ENCODE measurements around the gene VTI1A.

The VTI1A gene

DNA sequence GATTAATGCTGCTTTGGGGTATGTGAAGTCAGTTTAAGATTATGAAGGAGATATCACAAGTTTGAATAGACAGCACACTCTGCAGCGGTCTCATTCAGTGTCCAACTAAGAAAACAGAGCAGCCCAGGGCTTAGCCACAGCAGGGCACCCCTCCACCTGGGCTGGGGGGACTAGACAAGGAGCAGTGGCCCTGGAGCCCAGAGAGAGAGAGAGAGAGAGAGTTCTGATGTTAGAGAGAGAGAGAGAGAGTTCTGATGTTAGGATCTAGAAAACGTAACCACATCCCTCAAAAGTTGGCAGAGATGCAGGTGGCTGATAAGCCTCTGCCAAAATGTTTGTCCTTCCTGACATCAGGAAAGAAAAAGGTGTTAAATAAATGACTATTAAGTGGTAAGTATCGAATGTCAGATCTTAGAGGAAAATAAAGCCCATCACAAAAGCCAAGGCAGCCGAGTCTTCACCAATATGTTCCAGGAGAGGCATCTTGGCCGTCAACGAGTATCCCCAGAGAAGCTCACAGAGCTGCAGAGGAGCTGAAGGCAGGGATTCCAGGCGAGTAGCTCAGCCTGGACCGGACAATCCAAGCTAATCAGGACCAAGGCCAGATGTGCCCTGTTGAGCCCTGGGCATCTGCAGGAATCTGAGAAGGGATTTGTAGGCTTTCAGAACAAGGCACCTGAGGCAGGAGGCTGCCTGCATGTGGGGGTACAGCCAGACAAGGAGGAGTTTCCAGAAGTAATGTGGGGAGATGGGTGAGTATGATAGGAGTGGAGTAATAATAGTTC is 352.9 kb downstream of the VTI1A start:
- WGBS (ENCODE audit: insufficient coverage, insufficient read length): no CpG with 5 or more reads among the region's 8 CpGs

DNA sequence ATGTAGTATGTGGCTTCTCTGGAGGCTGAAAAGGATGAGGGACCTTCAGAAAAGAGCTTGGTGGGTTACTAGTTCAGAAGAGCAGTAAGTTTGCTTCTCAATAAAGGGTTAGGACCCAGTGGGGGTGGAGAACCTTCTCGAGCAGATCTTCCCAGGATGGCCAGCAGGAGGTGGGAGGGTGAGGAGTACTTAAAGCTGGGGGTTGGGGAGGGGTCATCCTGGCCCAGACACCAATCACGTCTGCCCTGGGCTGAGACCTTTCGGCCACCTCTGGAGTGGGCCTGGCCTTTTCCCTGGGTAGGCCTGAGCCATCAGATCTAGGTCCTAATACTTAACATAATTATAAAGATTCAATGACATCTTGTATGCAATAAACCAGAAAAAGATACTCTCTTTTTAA is 354.0 kb downstream of the VTI1A start:
- no CpG with 5 or more reads among the region's 3 CpGs for WGBS (ENCODE audit: insufficient coverage, insufficient read length)
- Histone ChIP-seq H3K36me3 (ENCODE audit: control insufficient read depth, insufficient read depth, low read length) (no peaks in the 10 kb centered on the region), H3K27me3 (ENCODE audit: control insufficient read depth, insufficient read depth, low read length) (no peaks in the 10 kb centered on the region), H3K4me3 (ENCODE audit: low read length) (no peak overlapping the region), H3K27ac (ENCODE audit: low read length) (no peak overlapping the region), H3K4me1 (ENCODE audit: control insufficient read depth, insufficient read depth, low read length) (peaks cover 7% of the 10 kb centered on the region), H3K9me3 (ENCODE audit: control insufficient read depth, insufficient read depth, low read length) (no peaks in the 10 kb centered on the region)
- no peak for DNase-seq (ENCODE audit: low read depth, low spot score)

More for the DNA sequence above, 352.9 kb downstream of the VTI1A start:
- no peak overlapping the region for H3K4me3 ChIP-seq (ENCODE audit: low read length)
- H3K27ac ChIP-seq (ENCODE audit: low read length): no peak overlapping the region
- H3K27me3 ChIP-seq (ENCODE audit: control insufficient read depth, insufficient read depth, low read length): no peaks in the 10 kb centered on the region
- no peak for DNase-seq (ENCODE audit: low read depth, low spot score)
- no peaks in the 10 kb centered on the region for H3K9me3 ChIP-seq (ENCODE audit: control insufficient read depth, insufficient read depth, low read length)
- H3K4me1 ChIP-seq (ENCODE audit: control insufficient read depth, insufficient read depth, low read length): peaks cover 7% of the 10 kb centered on the region
- no peaks in the 10 kb centered on the region for H3K36me3 ChIP-seq (ENCODE audit: control insufficient read depth, insufficient read depth, low read length)

DNA sequence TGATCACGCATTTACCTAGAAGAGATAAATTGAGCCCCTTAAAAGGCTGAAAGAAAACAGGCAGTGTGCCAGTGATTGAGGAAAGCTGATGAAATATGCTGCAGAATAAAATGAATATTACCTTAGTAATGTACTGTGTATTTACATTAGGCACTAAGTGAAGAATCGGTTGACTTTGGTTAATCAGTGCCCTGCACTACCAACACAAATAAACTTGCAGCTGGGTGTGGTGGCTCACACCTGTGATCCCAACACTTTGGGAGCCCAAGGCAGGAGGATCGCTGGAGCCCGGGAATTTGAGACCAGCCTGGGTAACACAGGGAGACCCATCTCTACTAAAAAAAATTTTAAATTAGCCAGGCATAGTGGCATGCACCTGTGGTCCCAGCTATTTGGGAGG is 354.7 kb downstream of the VTI1A start:
- peaks cover 7% of the 10 kb centered on the region for H3K4me1 ChIP-seq (ENCODE audit: control insufficient read depth, insufficient read depth, low read length)
- H3K36me3 ChIP-seq (ENCODE audit: control insufficient read depth, insufficient read depth, low read length): no peaks in the 10 kb centered on the region
- H3K9me3 ChIP-seq (ENCODE audit: control insufficient read depth, insufficient read depth, low read length): no peaks in the 10 kb centered on the region
- no peaks in the 10 kb centered on the region for H3K27me3 ChIP-seq (ENCODE audit: control insufficient read depth, insufficient read depth, low read length)
- H3K4me3 ChIP-seq (ENCODE audit: low read length): no peak overlapping the region
- H3K27ac ChIP-seq (ENCODE audit: low read length): no peak overlapping the region
- no peak for DNase-seq (ENCODE audit: low read depth, low spot score)
- WGBS (ENCODE audit: insufficient coverage, insufficient read length): no CpG with 5 or more reads among the region's 4 CpGs

DNA sequence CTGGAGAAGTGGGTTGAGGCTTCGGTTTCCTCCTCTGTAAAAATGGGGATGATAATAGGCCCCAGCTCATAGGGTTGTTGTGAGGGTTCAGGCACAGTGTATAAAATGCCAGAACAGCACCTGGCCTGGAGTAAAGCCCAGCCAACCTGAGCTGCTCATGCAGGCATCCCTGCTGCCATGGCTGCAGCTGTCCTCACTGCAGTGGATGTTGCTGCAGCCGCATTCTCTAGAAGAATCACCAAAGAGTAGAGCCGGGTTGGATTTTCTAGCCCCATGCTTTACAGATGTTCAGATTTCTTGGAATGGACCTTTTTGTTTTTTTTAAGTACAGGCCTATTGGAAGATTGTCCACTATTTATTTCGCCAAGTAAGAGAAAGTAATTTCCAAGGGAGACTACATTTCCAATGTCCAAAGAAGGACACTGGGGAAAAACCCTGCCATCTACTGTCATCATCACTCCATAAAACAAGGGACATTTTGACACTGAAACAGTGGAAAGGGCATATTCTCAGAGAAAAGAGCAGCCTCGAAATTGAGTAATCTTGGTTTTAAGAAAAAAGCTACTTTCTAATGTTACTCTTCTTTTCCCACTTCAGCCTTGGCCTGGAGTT is 355.5 kb downstream of the VTI1A start:
- no peak overlapping the region for H3K27ac ChIP-seq (ENCODE audit: low read length)
- H3K27me3 ChIP-seq (ENCODE audit: control insufficient read depth, insufficient read depth, low read length): no peaks in the 10 kb centered on the region
- DNase-seq (ENCODE audit: low read depth, low spot score): no peak
- no peak overlapping the region for H3K4me3 ChIP-seq (ENCODE audit: low read length)
- no CpG with 5 or more reads among the region's 5 CpGs for WGBS (ENCODE audit: insufficient coverage, insufficient read length)
- H3K4me1 ChIP-seq (ENCODE audit: control insufficient read depth, insufficient read depth, low read length): peaks cover 7% of the 10 kb centered on the region
- no peaks in the 10 kb centered on the region for H3K36me3 ChIP-seq (ENCODE audit: control insufficient read depth, insufficient read depth, low read length)
- no peaks in the 10 kb centered on the region for H3K9me3 ChIP-seq (ENCODE audit: control insufficient read depth, insufficient read depth, low read length)

DNA sequence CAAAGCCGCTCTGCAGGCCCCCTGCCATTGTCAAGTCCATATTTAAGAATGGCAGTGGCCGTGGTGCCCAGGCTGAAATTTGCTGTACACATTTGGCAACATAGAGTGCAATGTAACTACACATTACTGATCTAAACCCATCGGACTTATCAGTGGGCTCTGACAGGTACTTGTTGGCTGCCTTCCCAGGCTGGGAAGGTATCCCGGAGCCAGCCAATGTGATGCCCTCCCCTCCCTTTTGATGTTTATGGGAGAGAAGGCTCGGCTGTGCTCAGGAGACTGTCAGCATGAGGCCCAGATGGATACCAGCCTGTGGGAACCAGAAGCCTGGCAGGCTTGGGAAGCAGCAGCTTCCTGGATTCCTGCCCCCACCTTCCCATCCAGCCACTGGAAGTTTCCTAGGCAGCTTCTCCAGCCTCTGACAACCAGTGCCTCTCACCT is 357.0 kb downstream of the VTI1A start:
- no peak for DNase-seq (ENCODE audit: low read depth, low spot score)
- Histone ChIP-seq H3K27me3 (ENCODE audit: control insufficient read depth, insufficient read depth, low read length) (no peaks in the 10 kb centered on the region), H3K27ac (ENCODE audit: low read length) (no peak overlapping the region), H3K36me3 (ENCODE audit: control insufficient read depth, insufficient read depth, low read length) (no peaks in the 10 kb centered on the region), H3K4me1 (ENCODE audit: control insufficient read depth, insufficient read depth, low read length) (peaks cover 7% of the 10 kb centered on the region), H3K9me3 (ENCODE audit: control insufficient read depth, insufficient read depth, low read length) (no peaks in the 10 kb centered on the region), H3K4me3 (ENCODE audit: low read length) (no peak overlapping the region)
- no CpG with 5 or more reads among the region's 5 CpGs for WGBS (ENCODE audit: insufficient coverage, insufficient read length)

DNA sequence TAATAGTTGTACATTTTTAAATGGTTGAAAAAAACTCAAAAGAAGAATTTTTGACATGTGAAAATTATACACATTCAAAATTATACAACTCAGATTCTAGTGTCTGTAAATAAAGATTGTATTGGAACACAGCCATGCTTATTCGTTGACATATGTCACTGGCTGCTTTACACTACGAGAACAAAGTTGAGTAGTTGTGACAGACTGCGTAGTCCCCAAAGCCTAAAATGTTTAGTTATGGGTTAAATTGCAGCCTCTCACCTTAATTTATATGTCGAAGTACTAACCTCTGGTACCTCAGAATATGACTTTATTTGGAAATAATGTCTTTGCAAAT is 358.2 kb downstream of the VTI1A start:
- WGBS (ENCODE audit: insufficient coverage, insufficient read length): no CpG with 5 or more reads among the region's 4 CpGs
- no peaks in the 10 kb centered on the region for H3K36me3 ChIP-seq (ENCODE audit: control insufficient read depth, insufficient read depth, low read length)
- no peak for DNase-seq (ENCODE audit: low read depth, low spot score)
- H3K4me1 ChIP-seq (ENCODE audit: control insufficient read depth, insufficient read depth, low read length): peaks cover 10% of the 10 kb centered on the region
- no peak overlapping the region for H3K27ac ChIP-seq (ENCODE audit: low read length)
- no peaks in the 10 kb centered on the region for H3K9me3 ChIP-seq (ENCODE audit: control insufficient read depth, insufficient read depth, low read length)
- H3K27me3 ChIP-seq (ENCODE audit: control insufficient read depth, insufficient read depth, low read length): no peaks in the 10 kb centered on the region
- H3K4me3 ChIP-seq (ENCODE audit: low read length): no peak overlapping the region

DNA sequence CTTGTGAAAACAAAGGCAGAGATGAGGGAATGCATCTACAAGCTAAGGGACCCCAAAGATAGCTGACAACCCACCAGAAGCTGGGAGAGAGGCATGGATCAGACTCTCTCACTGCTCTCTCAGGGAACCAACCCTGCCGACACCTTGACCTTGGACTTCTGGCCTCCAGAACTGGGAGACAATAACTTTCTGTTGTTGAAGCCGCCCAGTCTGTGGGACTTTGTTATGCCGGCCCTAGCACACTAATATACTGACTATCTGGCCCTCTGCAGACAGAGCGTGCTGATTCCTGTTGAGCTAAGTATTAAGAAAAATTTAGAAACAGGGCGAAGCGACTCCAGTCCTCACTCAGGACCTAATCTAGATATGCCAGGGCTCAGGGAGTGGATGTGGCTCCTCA is 358.7 kb downstream of the VTI1A start:
- no peak for DNase-seq (ENCODE audit: low read depth, low spot score)
- H3K27ac ChIP-seq (ENCODE audit: low read length): no peak overlapping the region

DNA sequence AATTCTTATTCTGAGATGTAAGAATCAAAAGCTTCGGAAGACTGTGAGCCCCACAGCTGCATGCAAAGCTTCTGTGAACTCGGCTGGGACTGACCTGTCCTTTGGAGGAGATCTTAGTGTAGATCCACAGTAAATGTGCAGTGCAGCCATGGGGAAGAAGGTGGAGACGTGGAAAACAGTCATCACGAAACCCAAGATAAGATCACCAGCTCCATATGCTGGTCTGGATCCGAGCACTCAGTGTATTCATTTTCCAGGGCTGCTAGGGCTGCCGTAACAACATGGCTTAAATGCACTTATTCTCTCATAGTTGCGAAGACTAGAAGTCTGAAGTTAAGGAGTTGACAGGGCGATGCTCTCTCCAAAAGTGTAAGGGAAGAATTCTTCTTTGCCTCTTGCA is 360.0 kb downstream of the VTI1A start:
- peaks cover 10% of the 10 kb centered on the region for H3K4me1 ChIP-seq (ENCODE audit: control insufficient read depth, insufficient read depth, low read length)
- no peak overlapping the region for H3K4me3 ChIP-seq (ENCODE audit: low read length)
- no peaks in the 10 kb centered on the region; the same call in 1 of the 2 replicates for H3K27me3 ChIP-seq (ENCODE audit: control insufficient read depth, insufficient read depth, low read length)
- no peaks in the 10 kb centered on the region for H3K9me3 ChIP-seq (ENCODE audit: control insufficient read depth, insufficient read depth, low read length)
- no peak for DNase-seq (ENCODE audit: low read depth, low spot score)
- no peaks in the 10 kb centered on the region for H3K36me3 ChIP-seq (ENCODE audit: control insufficient read depth, insufficient read depth, low read length)
- no CpG with 5 or more reads among the region's 8 CpGs for WGBS (ENCODE audit: insufficient coverage, insufficient read length)
- no peak overlapping the region for H3K27ac ChIP-seq (ENCODE audit: low read length)

More for the DNA sequence above, 358.7 kb downstream of the VTI1A start:
- Histone ChIP-seq H3K4me3 (ENCODE audit: low read length) (no peak overlapping the region), H3K27me3 (ENCODE audit: control insufficient read depth, insufficient read depth, low read length) (no peaks in the 10 kb centered on the region), H3K36me3 (ENCODE audit: control insufficient read depth, insufficient read depth, low read length) (no peaks in the 10 kb centered on the region), H3K4me1 (ENCODE audit: control insufficient read depth, insufficient read depth, low read length) (peaks cover 13% of the 10 kb centered on the region), H3K9me3 (ENCODE audit: control insufficient read depth, insufficient read depth, low read length) (no peaks in the 10 kb centered on the region)
- no CpG with 5 or more reads among the region's 6 CpGs for WGBS (ENCODE audit: insufficient coverage, insufficient read length)

DNA sequence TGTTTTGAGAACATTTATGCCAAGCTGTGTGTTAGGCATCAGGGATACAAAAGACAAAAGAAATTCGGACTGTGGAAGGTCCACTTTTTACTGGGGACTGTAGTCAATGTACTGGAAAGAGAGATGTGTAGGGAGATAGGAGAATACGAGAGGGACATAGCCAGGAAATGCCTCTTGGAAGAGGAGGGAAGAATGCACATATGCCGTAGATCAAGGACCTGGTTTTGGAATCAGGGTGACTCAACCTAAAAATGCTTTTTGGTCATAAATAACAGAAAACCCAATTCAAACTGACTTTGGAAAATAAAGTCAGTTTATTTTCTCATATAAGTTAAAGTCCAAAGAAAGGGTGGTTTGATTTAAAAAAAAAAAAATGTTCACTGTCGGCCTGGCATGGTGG is 362.7 kb downstream of the VTI1A start:
- DNase-seq (ENCODE audit: low read depth, low spot score): no peak
- Histone ChIP-seq H3K36me3 (ENCODE audit: control insufficient read depth, insufficient read depth, low read length) (no peaks in the 10 kb centered on the region), H3K27me3 (ENCODE audit: control insufficient read depth, insufficient read depth, low read length) (no peaks in the 10 kb centered on the region; the same call in 1 of the 2 replicates), H3K4me3 (ENCODE audit: low read length) (no peak overlapping the region), H3K27ac (ENCODE audit: low read length) (no peak overlapping the region), H3K4me1 (ENCODE audit: control insufficient read depth, insufficient read depth, low read length) (peaks cover 16% of the 10 kb centered on the region), H3K9me3 (ENCODE audit: control insufficient read depth, insufficient read depth, low read length) (no peaks in the 10 kb centered on the region)
- no CpG with 5 or more reads among the region's 4 CpGs for WGBS (ENCODE audit: insufficient coverage, insufficient read length)

DNA sequence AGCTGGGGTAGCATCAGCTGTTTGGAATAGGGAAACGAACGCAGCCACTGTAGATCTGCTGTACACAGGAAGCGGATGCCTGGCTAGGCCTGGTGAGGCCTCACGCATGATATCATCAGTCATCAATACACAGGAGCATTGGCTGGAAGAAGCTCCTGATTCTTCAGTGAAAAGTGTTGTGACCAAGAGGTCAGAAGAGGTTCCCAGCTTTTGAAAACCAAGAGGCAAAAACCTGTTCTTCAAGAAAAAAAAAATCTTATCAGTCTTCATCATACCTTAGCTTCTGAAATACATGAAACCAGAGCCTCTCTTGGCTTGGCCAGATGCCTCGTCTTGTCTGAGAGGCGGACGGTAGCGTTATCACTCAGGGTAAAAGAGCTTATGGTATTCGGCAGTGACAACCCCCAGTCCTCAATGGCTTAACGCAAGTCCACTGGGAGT is 363.7 kb downstream of the VTI1A start:
- H3K4me3 ChIP-seq (ENCODE audit: low read length): no peak overlapping the region
- no peak overlapping the region for H3K27ac ChIP-seq (ENCODE audit: low read length)
- no peak for DNase-seq (ENCODE audit: low read depth, low spot score)
- H3K36me3 ChIP-seq (ENCODE audit: control insufficient read depth, insufficient read depth, low read length): no peaks in the 10 kb centered on the region
- H3K27me3 ChIP-seq (ENCODE audit: control insufficient read depth, insufficient read depth, low read length): no peaks in the 10 kb centered on the region; the same call in 1 of the 2 replicates
- peaks cover 19% of the 10 kb centered on the region for H3K4me1 ChIP-seq (ENCODE audit: control insufficient read depth, insufficient read depth, low read length)
- no peaks in the 10 kb centered on the region for H3K9me3 ChIP-seq (ENCODE audit: control insufficient read depth, insufficient read depth, low read length)
- WGBS (ENCODE audit: insufficient coverage, insufficient read length): no CpG with 5 or more reads among the region's 10 CpGs

Measured in iPS DF 6.9 (cell line).